Right lobe of liver (tissue), 6 donors: ENCODE data around the gene DHRSX. TPM values are rescaled to one million over a fixed set of nuclear protein-coding genes. Genes with fewer than 3 reads are reported as not detected.
A peak's percentile ranks its signal among the peaks of the same experiment; 100 is the strongest.

Source experiments
- ATAC-seq, 4 donors: fragments of 200-7000 bp; cut with Tn5 transposase; one replicate each; pipeline ENCODE4 v1.9.1; 2020; ENCODE audit warnings: mild to moderate bottlenecking in 4 of 4, moderate library complexity in 4 of 4
- DNase-seq, 3 donors: peaks; one replicate each; pipeline ENCODE4 v3.0.0-alpha.2; 2020
- H3K27ac ChIP-seq, 3 donors: fragments of 200-600 bp; one replicate each; pipeline ENCODE4 v1.8.0; 2022
- H3K27me3 ChIP-seq, 2 donors: fragments of 200-600 bp; one replicate each; pipeline ENCODE4 v1.8.0; 2022
- H3K36me3 ChIP-seq, 4 donors: fragments of 200-600 bp; sonication (generic) in 1 of 4; one replicate each; pipeline versions ENCODE4 v1.5.1 to v1.8.0; 2017 to 2022; ENCODE audit warnings: control low read depth in 1 of 4
- H3K4me1 ChIP-seq, 4 donors: fragments of 200-600 bp; sonication (generic) in 1 of 4; one replicate each; pipeline versions ENCODE4 v1.5.1 to v1.8.0; 2017 to 2022; ENCODE audit warnings: control low read depth in 1 of 4
- H3K4me3 ChIP-seq, 3 donors: fragments of 200-600 bp; one replicate each; pipeline ENCODE4 v1.8.0; 2022
- H3K9me3 ChIP-seq, 4 donors: fragments of 200-600 bp; sonication (generic) in 1 of 4; one replicate each; pipeline versions ENCODE4 v1.5.1 to v1.8.0; 2017 to 2022; ENCODE audit warnings: control low read depth in 1 of 4
- POLR2A ChIP-seq: fragments of 450-650 bp; IDR thresholded peaks from one replicate; pipeline ENCODE4 v1.6.1; 2017; ENCODE audit warnings: antibody characterized with exemption, mild to moderate bottlenecking
- WGBS: methylation state at CpG from one replicate; pipeline ENCODE4 v1.1.6; 2018; ENCODE audit warnings: low coverage, low lambda C conversion rate; ENCODE audit not compliant: insufficient coverage; ENCODE audit errors: missing lambda C conversion rate; 5-methylcytosine and 5-hydroxymethylcytosine counted together
- intact Hi-C, 2 donors: fragments of 100-400 bp; cut with DNase I; formaldehyde crosslinking; loops; one replicate each; pipeline versions ENCODE4 v1.11.2 to v1.14.1; 2022
- total RNA-seq, 6 experiments: library from RNA; depleted of rRNA in 2 of 6; stranded (reverse); fragments of >200 nt in 2 of 6; fragmentation: NEBNext Ultra II Directional in 3 of 6; extraction: Animal tissue kit (Norgen Biotek cat#: 25700) in 3 of 6; gene quantifications; one replicate each; pipeline versions ENCODE4 v1.1.0 to v1.2.4, GENCODE V29; 2016 to 2023
- TF ChIP-seq, protein P1 (sequence below), 4 donors: fragments of 200-600 bp in 3 of 4; fragments of 450-650 bp in 1 of 4; IDR thresholded peaks; one replicate each; pipeline versions ENCODE4 v1.5.1 to v1.8.0; 2016 to 2022; ENCODE audit warnings: antibody characterized with exemption in 4 of 4, mild to moderate bottlenecking in 2 of 4
- donor health status: DM: no; HTN: yes; CAD: no.
- donor health status: DM: no; HTN: no; CAD: no.
- donor health status: DM: no; HTN: no; CAD: no.
- donor health status: DM: no; HTN: yes; CAD: no.
- donor health status: DM: no; HTN: yes; CAD: no.

The DHRSX gene
- total RNA-seq, 6 experiments from 2014 or later, result 15.6 to 34.5 (median 29.0) TPM

DNA sequence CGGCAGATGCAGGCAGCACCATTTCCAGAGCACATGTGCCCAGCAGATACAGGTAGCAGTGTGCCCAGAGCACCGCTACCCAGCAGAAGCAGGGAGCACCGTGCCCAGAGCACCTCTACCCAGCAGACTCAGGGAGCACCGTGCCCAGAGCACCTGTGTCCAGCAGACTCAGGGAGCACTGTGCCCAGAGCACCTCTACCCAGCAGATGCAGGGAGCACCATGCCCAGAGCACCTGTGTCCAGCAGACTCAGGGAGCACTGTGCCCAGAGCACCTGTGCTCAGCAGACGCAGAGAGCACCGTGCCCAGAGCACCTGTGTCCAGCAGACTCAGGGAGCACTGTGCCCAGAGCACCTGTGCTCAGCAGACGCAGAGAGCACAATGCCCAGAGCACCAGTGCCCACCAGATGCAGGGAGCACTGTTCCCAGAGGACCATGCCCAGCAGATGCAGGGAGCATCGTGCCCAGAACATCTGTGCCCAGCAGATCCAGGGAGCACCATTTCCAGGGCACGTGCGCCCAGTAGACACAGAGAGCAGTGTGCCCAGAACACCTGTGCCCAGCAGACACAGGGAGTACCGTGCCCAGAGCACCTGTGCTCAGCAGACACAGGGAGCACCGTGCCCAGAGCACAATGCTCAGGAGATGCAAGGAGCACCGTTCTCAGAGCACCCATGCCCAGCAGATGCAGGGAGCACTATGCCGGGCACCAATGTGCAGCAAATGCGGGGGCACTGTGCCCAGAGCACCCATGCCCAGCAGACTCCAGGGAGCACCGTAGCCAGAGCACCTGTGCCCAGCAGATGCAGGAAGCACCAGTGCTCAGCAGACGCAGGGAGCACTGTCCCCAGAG is 236.4 kb downstream of the DHRSX start:
- TF ChIP-seq, protein P1, sequence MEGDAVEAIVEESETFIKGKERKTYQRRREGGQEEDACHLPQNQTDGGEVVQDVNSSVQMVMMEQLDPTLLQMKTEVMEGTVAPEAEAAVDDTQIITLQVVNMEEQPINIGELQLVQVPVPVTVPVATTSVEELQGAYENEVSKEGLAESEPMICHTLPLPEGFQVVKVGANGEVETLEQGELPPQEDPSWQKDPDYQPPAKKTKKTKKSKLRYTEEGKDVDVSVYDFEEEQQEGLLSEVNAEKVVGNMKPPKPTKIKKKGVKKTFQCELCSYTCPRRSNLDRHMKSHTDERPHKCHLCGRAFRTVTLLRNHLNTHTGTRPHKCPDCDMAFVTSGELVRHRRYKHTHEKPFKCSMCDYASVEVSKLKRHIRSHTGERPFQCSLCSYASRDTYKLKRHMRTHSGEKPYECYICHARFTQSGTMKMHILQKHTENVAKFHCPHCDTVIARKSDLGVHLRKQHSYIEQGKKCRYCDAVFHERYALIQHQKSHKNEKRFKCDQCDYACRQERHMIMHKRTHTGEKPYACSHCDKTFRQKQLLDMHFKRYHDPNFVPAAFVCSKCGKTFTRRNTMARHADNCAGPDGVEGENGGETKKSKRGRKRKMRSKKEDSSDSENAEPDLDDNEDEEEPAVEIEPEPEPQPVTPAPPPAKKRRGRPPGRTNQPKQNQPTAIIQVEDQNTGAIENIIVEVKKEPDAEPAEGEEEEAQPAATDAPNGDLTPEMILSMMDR (IDR thresholded peaks at IDR 0.05), result no peak
- no peak for TF ChIP-seq POLR2A
- Histone ChIP-seq H3K27ac (no peak overlapping the region), H3K4me1 (no peaks in the 10 kb centered on the region), H3K27me3 (no peaks in the 10 kb centered on the region), H3K4me3 (no peak overlapping the region), H3K9me3 (no peaks in the 10 kb centered on the region), H3K36me3 (no peaks in the 10 kb centered on the region)
- no CpG with 5 or more reads among the region's 17 CpGs for WGBS
- DNase-seq (no peak), ATAC-seq (peak in 2 of 4 donors; percentile 13)
- intact Hi-C loops, result no loop called here

GRCh38 chrX:2263203-2263602 is 237.6 kb downstream of the DHRSX start:
- 100% methylated on average over 1 of the region's 10 CpGs for WGBS
- Histone ChIP-seq H3K27ac (no peak overlapping the region), H3K4me3 (no peak overlapping the region), H3K27me3 (no peaks in the 10 kb centered on the region), H3K4me1 (no peaks in the 10 kb centered on the region), H3K36me3 (no peaks in the 10 kb centered on the region), H3K9me3 (no peaks in the 10 kb centered on the region)
- TF ChIP-seq, protein P1 (IDR thresholded peaks at IDR 0.05), result no peak
- TF ChIP-seq POLR2A, result no peak
- intact Hi-C loops, result no loop called here
- no peak for DNase-seq
- no peak for ATAC-seq

DNA sequence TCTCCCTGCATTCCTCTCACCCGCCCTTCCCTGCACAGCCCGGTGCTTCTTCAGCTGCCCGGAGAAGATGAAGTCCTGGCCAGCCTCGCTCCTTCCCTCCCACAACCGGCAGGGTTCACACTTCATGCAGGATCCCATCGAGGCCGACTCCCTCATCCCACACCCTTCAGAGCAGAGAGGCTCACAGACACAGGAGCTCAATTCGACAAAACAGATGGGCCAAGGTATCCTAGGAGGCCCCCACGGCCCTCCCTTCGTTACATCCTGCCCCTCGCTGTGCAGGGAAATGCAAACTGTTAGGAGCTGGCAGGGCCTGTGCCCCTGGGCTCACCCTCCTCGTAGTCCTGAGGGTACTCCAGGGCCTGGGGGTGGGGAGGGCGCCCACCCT is 238.1 kb downstream of the DHRSX start:
- Histone ChIP-seq H3K4me3 (no peak overlapping the region), H3K27me3 (no peaks in the 10 kb centered on the region), H3K4me1 (no peaks in the 10 kb centered on the region), H3K27ac (no peak overlapping the region), H3K36me3 (no peaks in the 10 kb centered on the region), H3K9me3 (no peaks in the 10 kb centered on the region)
- ATAC-seq, result peak in 2 of 4 donors; percentile 16 to 45
- intact Hi-C loops, result no loop called here
- TF ChIP-seq, protein P1 (IDR thresholded peaks at IDR 0.05), result no peak
- no peak for TF ChIP-seq POLR2A
- no peak for DNase-seq
- WGBS, result no CpG with 5 or more reads among the region's 13 CpGs

GRCh38 chrX:2261831-2262667 is 238.7 kb downstream of the DHRSX start:
- WGBS, result no CpG with 5 or more reads among the region's 20 CpGs
- H3K9me3 ChIP-seq, result no peaks in the 10 kb centered on the region
- H3K36me3 ChIP-seq, result no peaks in the 10 kb centered on the region
- H3K4me1 ChIP-seq, result no peaks in the 10 kb centered on the region
- no peak overlapping the region for H3K4me3 ChIP-seq
- ATAC-seq (peak in 2 of 4 donors; percentile 18 to 42), DNase-seq (no peak)
- no peak for TF ChIP-seq POLR2A
- TF ChIP-seq, protein P1 (IDR thresholded peaks at IDR 0.05), result no peak
- no peaks in the 10 kb centered on the region for H3K27me3 ChIP-seq
- H3K27ac ChIP-seq, result no peak overlapping the region
- intact Hi-C loops, result no loop called here
